ENCODE measurements around the gene FALEC.

DNA sequence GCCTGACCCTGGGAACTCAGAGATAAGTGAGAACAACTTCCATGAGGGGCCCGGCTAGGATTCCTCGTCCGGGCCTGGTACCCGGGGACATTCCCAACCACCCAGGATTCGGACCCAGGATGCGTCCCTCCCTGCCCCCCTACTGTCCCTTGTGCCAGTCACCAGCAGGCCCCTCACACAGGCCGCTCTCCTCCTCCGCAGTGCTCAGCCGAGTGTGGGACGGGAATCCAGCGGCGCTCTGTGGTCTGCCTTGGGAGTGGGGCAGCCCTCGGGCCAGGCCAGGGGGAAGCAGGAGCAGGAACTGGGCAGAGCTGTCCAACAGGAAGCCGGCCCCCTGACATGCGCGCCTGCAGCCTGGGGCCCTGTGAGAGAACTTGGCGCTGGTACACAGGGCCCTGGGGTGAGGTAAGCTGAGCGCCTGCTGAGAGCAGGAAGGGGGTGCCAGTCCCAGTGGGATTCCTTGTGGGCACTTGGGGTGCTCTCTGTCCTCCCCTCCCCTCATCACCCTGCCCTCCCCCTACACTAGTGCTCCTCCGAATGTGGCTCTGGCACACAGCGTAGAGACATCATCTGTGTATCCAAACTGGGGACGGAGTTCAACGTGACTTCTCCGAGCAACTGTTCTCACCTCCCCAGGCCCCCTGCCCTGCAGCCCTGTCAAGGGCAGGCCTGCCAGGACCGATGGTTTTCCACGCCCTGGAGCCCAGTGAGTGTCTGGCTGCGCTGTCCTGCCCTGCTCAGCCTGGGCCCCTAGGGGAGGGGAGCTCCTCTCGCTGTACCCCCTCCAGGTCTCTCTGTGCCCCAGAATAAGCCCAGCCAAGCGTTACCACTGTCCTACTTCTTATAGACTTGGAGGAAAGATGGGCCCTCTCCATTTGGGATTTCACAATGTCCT, 43.5 kb downstream of the FALEC start:
- TF ChIP-seq POLR2AphosphoS5 (IDR thresholded peaks at IDR 0.05; ENCODE audit: low read depth, low read length) (no peak), TAF1 (IDR thresholded peaks at IDR 0.05; ENCODE audit: borderline replicate concordance, insufficient read depth, low read length) (no peak), SIN3A (IDR thresholded peaks at IDR 0.05; ENCODE audit: borderline replicate concordance, insufficient read depth, low read length) (no peak)
- TF ChIP-seq, protein P1, sequence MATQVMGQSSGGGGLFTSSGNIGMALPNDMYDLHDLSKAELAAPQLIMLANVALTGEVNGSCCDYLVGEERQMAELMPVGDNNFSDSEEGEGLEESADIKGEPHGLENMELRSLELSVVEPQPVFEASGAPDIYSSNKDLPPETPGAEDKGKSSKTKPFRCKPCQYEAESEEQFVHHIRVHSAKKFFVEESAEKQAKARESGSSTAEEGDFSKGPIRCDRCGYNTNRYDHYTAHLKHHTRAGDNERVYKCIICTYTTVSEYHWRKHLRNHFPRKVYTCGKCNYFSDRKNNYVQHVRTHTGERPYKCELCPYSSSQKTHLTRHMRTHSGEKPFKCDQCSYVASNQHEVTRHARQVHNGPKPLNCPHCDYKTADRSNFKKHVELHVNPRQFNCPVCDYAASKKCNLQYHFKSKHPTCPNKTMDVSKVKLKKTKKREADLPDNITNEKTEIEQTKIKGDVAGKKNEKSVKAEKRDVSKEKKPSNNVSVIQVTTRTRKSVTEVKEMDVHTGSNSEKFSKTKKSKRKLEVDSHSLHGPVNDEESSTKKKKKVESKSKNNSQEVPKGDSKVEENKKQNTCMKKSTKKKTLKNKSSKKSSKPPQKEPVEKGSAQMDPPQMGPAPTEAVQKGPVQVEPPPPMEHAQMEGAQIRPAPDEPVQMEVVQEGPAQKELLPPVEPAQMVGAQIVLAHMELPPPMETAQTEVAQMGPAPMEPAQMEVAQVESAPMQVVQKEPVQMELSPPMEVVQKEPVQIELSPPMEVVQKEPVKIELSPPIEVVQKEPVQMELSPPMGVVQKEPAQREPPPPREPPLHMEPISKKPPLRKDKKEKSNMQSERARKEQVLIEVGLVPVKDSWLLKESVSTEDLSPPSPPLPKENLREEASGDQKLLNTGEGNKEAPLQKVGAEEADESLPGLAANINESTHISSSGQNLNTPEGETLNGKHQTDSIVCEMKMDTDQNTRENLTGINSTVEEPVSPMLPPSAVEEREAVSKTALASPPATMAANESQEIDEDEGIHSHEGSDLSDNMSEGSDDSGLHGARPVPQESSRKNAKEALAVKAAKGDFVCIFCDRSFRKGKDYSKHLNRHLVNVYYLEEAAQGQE (IDR thresholded peaks at IDR 0.05; ENCODE audit: insufficient read depth in 1 of 2, low read depth in 2 of 2, low read length in 2 of 2), result peak; percentile 54 to 65; a peak in 3 of 4 replicates

Data from PFSK-1 (cell line).